Fibroblast of the conjunctiva (primary cell): ENCODE results near the gene ITPK1.

Experiments
- DNase-seq: peaks from one replicate; pipeline ENCODE4 v3.0.0-alpha.2; 2010; ENCODE audit warnings: low read depth

ITPK1 gene

GRCh38 chr14:92951261-92951660 is 164.5 kb downstream of the ITPK1 start:
- DNase-seq = no peak

GRCh38 chr14:92950773-92951172 is 165.0 kb downstream of the ITPK1 start:
- no peak for DNase-seq

- no peak for DNase-seq
Observed at GRCh38 chr14:92950193-92950540, 165.6 kb downstream of the ITPK1 start.

GRCh38 chr14:92949496-92950192 is 166.1 kb downstream of the ITPK1 start:
- DNase-seq = no peak

- no peak for DNase-seq
Observed at GRCh38 chr14:92948647-92949046, 167.1 kb downstream of the ITPK1 start.

- DNase-seq = no peak
Observed at GRCh38 chr14:92946847-92947545, 168.7 kb downstream of the ITPK1 start.

- peak; percentile 35 for DNase-seq
Observed at GRCh38 chr14:92945959-92946846, 169.5 kb downstream of the ITPK1 start.

GRCh38 chr14:92945544-92945943 is 170.2 kb downstream of the ITPK1 start:
- no peak for DNase-seq

GRCh38 chr14:92944976-92945375 is 170.7 kb downstream of the ITPK1 start:
- DNase-seq = no peak

- no peak for DNase-seq
Observed at GRCh38 chr14:92943855-92944570, 171.7 kb downstream of the ITPK1 start.

- DNase-seq = no peak
Observed at GRCh38 chr14:92942976-92943710, 172.6 kb downstream of the ITPK1 start.

GRCh38 chr14:92942576-92942975 is 173.1 kb downstream of the ITPK1 start:
- no peak for DNase-seq

- DNase-seq = no peak
Observed at GRCh38 chr14:92942136-92942535, 173.6 kb downstream of the ITPK1 start.

GRCh38 chr14:92941531-92941930 is 174.2 kb downstream of the ITPK1 start:
- no peak for DNase-seq

- DNase-seq = no peak
Observed at GRCh38 chr14:92940543-92940942, 175.2 kb downstream of the ITPK1 start.

GRCh38 chr14:92939699-92940098 is 176.0 kb downstream of the ITPK1 start:
- DNase-seq = no peak

- no peak for DNase-seq
Observed at GRCh38 chr14:92938890-92939671, 176.6 kb downstream of the ITPK1 start.

- no peak for DNase-seq
Observed at GRCh38 chr14:92938235-92938875, 177.4 kb downstream of the ITPK1 start.

GRCh38 chr14:92937051-92937937 is 178.4 kb downstream of the ITPK1 start:
- DNase-seq = no peak
